Left lung (tissue), 10 donors: ENCODE measurements around the gene RNF166. TPM values are rescaled to one million over a fixed set of nuclear protein-coding genes. Genes with fewer than 3 reads are reported as not detected.

ENCODE experiments used
- ATAC-seq: fragments of 200-7000 bp; cut with Tn5 transposase; one replicate; pipeline ENCODE4 v1.9.1; 2020; ENCODE audit warnings: moderate library complexity
- DNase-seq, 4 donors: peaks; one replicate each; pipeline ENCODE4 v3.0.0-alpha.2; 2013 to 2020
- H3K27ac ChIP-seq, 2 donors: fragments of 200-600 bp; sonication (generic) in 1 of 2; one replicate each; pipeline versions ENCODE4 v1.5.0 to v1.8.0; 2020 to 2021
- H3K27me3 ChIP-seq, 2 donors: fragments of 200-600 bp; sonication (generic) in 1 of 2; one replicate each; pipeline versions ENCODE4 v1.5.0 to v1.8.0; 2020 to 2021
- H3K36me3 ChIP-seq, 2 donors: fragments of 200-600 bp; sonication (generic) in 1 of 2; one replicate each; pipeline versions ENCODE4 v1.5.0 to v1.8.0; 2020 to 2021
- H3K4me1 ChIP-seq, 2 donors: fragments of 200-600 bp; one replicate each; pipeline ENCODE4 v1.8.0; 2021
- H3K4me3 ChIP-seq, 2 donors: fragments of 200-600 bp; sonication (generic) in 1 of 2; one replicate each; pipeline versions ENCODE4 v1.5.0 to v1.8.0; 2020 to 2021; ENCODE audit warnings: mild to moderate bottlenecking in 1 of 2
- H3K9me3 ChIP-seq, 2 donors: fragments of 200-600 bp; sonication (generic) in 1 of 2; one replicate each; pipeline versions ENCODE4 v1.5.0 to v1.8.0; 2020 to 2021
- intact Hi-C, 2 donors: fragments of 100-400 bp; cut with DNase I; formaldehyde crosslinking; loops; one replicate each; pipeline versions ENCODE4 v1.11.2 to v1.14.2; 2022
- polyA plus RNA-seq, 6 donors: library from polyadenylated mRNA; unstranded; fragments of 120-200 nt; gene quantifications; one replicate each; pipeline ENCODE4 v1.2.1, GENCODE V29; 2013; ENCODE audit not compliant: insufficient read length in 6 of 6
- total RNA-seq, 2 donors: library from RNA; stranded (reverse); fragmentation: NEBNext Ultra II Directional; extraction: Animal tissue kit (Norgen Biotek cat#: 25700); gene quantifications; one replicate each; pipeline ENCODE4 v1.2.1, GENCODE V29; 2021
- TF ChIP-seq, protein P1 (sequence below), 2 donors: fragments of 200-600 bp; sonication (generic) in 1 of 2; IDR thresholded peaks; one replicate each; pipeline versions ENCODE4 v1.5.0 to v1.8.0; 2021; ENCODE audit warnings: antibody characterized with exemption in 2 of 2
- donor health status: DM: no; HTN: yes; CAD: no.
- donor health status: DM: no; HTN: no; CAD: no.

RNF166 gene
- total and polyA plus RNA-seq, 8 donors, result 14.8 to 54.0 (median 16.7) TPM

DNA sequence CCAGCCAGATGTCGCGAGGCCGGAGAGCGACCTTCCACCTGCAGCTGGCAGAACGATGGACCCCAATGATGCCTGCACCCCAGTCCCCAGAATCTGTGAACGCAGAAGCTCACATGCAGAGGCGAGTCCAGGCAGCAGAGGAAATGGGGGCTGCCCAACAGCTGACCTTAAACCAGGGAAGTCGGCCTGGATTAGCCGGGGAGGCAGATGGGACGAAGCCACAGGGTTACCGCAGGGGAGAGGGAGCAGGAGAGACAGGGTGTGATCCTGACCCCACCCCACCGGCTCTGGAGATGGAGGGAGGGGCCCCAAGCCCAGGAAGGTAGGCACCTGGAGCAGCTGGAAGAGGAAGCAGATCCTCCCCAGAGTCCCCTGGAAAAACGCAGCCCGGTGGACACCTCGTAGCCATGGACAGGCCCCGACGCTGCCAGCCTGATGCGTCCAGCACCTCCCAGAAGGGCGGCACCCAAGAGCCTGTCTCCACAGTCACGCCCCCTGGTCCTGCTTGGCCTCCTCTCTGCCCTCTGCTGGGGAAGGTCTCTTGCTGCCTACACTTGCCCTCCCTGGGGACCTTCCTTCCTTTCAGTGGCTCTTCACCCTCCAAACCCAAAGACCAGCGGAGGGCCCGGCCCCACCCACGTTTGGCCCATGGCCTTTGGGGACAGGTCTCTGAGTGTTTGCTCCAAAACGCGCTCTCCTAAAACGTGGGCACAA, 41.5 kb upstream of the RNF166 start:
- H3K27ac ChIP-seq, result no peak overlapping the region
- H3K9me3 ChIP-seq, result no peaks in the 10 kb centered on the region
- TF ChIP-seq, protein P1, sequence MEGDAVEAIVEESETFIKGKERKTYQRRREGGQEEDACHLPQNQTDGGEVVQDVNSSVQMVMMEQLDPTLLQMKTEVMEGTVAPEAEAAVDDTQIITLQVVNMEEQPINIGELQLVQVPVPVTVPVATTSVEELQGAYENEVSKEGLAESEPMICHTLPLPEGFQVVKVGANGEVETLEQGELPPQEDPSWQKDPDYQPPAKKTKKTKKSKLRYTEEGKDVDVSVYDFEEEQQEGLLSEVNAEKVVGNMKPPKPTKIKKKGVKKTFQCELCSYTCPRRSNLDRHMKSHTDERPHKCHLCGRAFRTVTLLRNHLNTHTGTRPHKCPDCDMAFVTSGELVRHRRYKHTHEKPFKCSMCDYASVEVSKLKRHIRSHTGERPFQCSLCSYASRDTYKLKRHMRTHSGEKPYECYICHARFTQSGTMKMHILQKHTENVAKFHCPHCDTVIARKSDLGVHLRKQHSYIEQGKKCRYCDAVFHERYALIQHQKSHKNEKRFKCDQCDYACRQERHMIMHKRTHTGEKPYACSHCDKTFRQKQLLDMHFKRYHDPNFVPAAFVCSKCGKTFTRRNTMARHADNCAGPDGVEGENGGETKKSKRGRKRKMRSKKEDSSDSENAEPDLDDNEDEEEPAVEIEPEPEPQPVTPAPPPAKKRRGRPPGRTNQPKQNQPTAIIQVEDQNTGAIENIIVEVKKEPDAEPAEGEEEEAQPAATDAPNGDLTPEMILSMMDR (IDR thresholded peaks at IDR 0.05), result peak in 1 of 2 donors; percentile 13
- peak; percentile 30 for ATAC-seq
- intact Hi-C loops, result loop anchor here in 1 of 2 donors (5.0 kb wide), 1 partner anchor 35 kb away; no protein-coding TSS in a partner anchor
- no peak for DNase-seq
- H3K27me3 ChIP-seq, result no peaks in the 10 kb centered on the region
- H3K36me3 ChIP-seq, result peaks cover 0 to 26% of the 10 kb centered on the region in 2 donors
- H3K4me3 ChIP-seq, result no peak overlapping the region
- H3K4me1 ChIP-seq, result peaks cover 5 to 30% of the 10 kb centered on the region in 2 donors

DNA sequence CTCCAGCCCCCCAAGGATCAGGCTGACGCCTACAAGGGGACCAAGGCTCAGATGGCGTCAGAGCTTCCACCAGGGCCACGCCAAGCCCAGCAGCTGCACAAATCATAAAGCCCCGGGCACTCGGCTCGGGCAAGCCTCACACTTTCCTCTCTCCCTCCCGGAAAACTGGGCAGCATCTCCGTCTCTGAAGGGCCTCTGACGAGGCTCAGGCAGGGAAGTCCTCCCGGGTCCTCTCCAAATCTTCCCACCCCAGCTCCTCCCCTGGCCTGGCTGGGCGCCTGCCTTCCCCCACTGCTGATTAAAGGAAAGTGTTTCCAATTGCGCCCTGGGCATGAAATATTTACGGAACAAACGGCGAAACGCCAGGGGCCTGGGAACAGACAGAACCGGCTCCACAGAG, 40.3 kb upstream of the RNF166 start:
- no peaks in the 10 kb centered on the region for H3K9me3 ChIP-seq
- ATAC-seq (no peak), DNase-seq (peak in 1 of 4 donors; percentile 53)
- intact Hi-C loops, result loop anchor here in 1 of 2 donors (5.0 kb wide), 1 partner anchor 36 kb away; no protein-coding TSS in a partner anchor
- peaks cover 0 to 31% of the 10 kb centered on the region in 2 donors for H3K36me3 ChIP-seq
- H3K27ac ChIP-seq, result peak overlapping the region in 1 of 2 donors; percentile 13
- TF ChIP-seq, protein P1 (IDR thresholded peaks at IDR 0.05), result no peak
- H3K4me3 ChIP-seq, result no peak overlapping the region
- H3K4me1 ChIP-seq, result peaks cover 5 to 30% of the 10 kb centered on the region in 2 donors
- no peaks in the 10 kb centered on the region for H3K27me3 ChIP-seq

DNA sequence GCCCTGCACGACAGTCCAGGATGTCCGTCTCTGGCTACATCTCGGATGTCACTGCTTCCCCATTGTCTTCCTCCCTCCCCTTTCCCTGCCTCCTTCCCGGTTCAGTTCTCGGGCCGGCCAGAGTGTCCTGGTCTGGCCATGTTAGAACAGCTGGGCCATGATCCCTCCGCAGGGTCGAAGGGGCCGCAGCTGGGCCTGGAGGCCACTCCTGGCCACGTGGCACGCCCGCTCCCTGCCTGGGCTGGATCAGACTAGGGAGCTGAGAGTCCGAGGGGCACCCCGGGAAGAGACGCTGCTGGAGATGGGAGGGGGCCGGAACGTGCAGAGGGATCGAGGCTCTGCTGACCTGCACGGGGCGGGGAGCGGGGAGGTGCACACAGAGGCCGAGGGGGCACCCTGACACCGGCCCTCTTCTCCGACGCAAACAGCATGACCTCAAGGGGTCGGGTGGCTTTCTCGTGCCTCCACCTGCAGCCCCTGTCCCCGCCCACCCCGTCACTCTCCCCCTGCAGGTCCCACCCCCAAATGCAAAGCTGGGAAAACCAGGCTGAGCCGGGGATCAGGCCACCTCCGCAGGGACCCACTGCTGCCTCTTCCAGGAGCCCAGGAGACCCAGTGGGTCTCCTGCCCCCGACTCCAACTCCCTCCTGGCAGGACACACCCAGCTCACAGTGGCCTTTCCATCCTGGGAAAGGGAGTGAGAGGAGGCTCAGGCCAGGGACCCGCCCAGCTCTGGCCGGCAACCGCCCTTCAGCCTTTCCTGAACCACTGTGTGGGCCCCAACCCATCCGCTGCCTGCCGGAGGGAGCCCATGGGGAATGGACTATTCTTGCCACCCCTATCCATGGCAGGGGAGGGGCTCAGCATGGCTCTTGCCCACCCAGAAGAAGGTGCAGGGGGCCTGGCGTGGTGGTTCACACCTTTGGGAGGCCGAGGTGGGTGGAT, 38.6 kb upstream of the RNF166 start:
- intact Hi-C loops, result loop anchor here in 1 of 2 donors (5.0 kb wide), 2 partner anchors 37 to 422 kb away; no protein-coding TSS in a partner anchor
- no peak overlapping the region for H3K27ac ChIP-seq
- H3K4me3 ChIP-seq, result no peak overlapping the region
- peaks cover 0 to 45% of the 10 kb centered on the region in 2 donors for H3K36me3 ChIP-seq
- no peaks in the 10 kb centered on the region for H3K9me3 ChIP-seq
- peaks cover 5 to 30% of the 10 kb centered on the region in 2 donors for H3K4me1 ChIP-seq
- no peak for DNase-seq
- ATAC-seq, result no peak
- TF ChIP-seq, protein P1 (IDR thresholded peaks at IDR 0.05), result no peak
- no peaks in the 10 kb centered on the region for H3K27me3 ChIP-seq

DNA sequence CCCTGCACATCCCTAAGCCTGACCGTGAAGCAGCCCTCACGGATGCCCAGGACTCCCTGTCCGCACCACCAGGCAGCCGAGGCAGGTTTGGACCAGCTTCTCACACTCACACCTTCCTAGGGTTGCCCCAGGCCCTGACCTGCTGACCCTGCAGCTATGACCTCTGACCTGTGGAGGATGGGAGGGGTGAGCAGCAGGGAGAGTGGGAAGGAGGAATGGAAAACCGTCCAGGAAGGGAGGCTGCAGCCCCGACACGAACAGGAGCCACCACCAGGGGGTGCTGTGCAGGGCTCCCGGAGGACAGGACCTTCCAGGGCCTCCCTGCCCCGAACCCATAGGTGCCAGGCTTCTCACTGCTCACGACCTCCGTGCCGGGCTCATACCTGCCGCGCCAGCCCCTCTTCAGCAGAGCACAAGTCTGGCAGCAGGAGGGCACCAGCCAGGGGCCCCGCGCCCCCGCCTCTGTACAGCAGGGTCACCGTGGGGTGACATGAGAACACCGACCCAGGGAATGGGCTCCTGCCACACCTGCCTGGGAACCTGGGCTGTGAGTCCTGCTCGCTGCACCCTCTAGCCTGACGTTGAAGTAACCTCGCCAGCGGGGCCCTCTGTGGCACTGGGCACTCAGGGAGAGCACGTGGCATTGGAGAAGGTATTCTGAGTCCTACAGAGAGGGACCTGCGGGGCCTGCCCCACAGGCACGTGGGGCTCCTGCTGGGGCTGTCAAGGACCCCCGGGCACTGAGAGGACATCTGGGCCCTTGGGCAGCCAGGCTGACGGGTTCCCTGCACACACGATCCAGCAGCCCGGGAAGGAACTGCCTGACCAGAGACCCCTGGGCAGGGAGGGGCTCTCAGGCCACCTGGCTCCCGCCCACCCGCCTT, 37.7 kb upstream of the RNF166 start:
- Histone ChIP-seq H3K36me3 (peaks cover 0 to 50% of the 10 kb centered on the region in 2 donors), H3K27ac (no peak overlapping the region), H3K4me3 (no peak overlapping the region), H3K9me3 (no peaks in the 10 kb centered on the region), H3K4me1 (peaks cover 5 to 30% of the 10 kb centered on the region in 2 donors), H3K27me3 (no peaks in the 10 kb centered on the region)
- DNase-seq, result peak; percentile 46 to 96 (median 78)
- peak; percentile 89 for ATAC-seq
- TF ChIP-seq, protein P1 (IDR thresholded peaks at IDR 0.05), result peak; percentile 87 to 95
- intact Hi-C loops, result loop anchor here in 1 of 2 donors (5.0 kb wide), 1 partner anchor 423 kb away; no protein-coding TSS in a partner anchor
